Neural progenitor cell (in vitro differentiated cells): ENCODE results near the gene MYO7B.

Experiments used
- CTCF ChIP-seq: fragments of 200-600 bp; sonication (generic); IDR thresholded peaks from 2 replicates; pipeline ENCODE4 v1.5.1; 2017; ENCODE audit warnings: antibody characterized with exemption, mild to moderate bottlenecking
- EZH2 ChIP-seq: fragments of 200-600 bp; sonication (generic); IDR thresholded peaks from 2 replicates; pipeline ENCODE4 v1.6.1; 2017; ENCODE audit warnings: antibody characterized with exemption, mild to moderate bottlenecking, moderate library complexity

GRCh38 chr2:127608061-127609030, 72.9 kb downstream of the MYO7B start:
- TF ChIP-seq CTCF, result no peak
- TF ChIP-seq EZH2, result no peak
